Stimulated activated CD4-positive, alpha-beta T cell treated with anti-CD3 and anti-CD28 coated beads, Interleukin-4, amount 100 ng/mL, for 24 hours (primary cell): Measurements from ENCODE around the gene HAUS5.
A peak's percentile ranks its signal among the peaks of the same experiment; 100 is the strongest.
"Not testable (repeated sequence)": the region's sequence is repeated elsewhere in the genome, so short reads cannot be mapped to it uniquely, and the experiment has no call there.

ENCODE experiments used
- DNase-seq: peaks from one replicate; pipeline ENCODE4 v3.0.0-alpha.2; 2020

The HAUS5 gene

GRCh38 chr19:35643255-35644205 lies 31.0 kb downstream of the HAUS5 start:
- DNase-seq = peak; percentile 79

- DNase-seq = peak; percentile 96
These were observed 31.9 kb downstream of the HAUS5 start for GRCh38 chr19:35644206-35644986.

GRCh38 chr19:35644987-35645679 lies 32.6 kb downstream of the HAUS5 start:
- peak; percentile 83 for DNase-seq

GRCh38 chr19:35645680-35646511 lies 33.4 kb downstream of the HAUS5 start:
- no peak for DNase-seq

GRCh38 chr19:35648017-35648961 lies 35.8 kb downstream of the HAUS5 start, which contains the start of gene COX6B1:
Gene COX6B1, plus strand, starts transcription at chr19:35648323. Its CDS starts 2,921 bp downstream, at chr19:35651244.
- peak; percentile 95 for DNase-seq

GRCh38 chr19:35650581-35650980 lies 38.0 kb downstream of the HAUS5 start:
- DNase-seq = no peak

- not testable (repeated sequence) for DNase-seq
These were observed 42.3 kb downstream of the HAUS5 start for GRCh38 chr19:35654828-35655227.

GRCh38 chr19:35655600-35655999 lies 43.1 kb downstream of the HAUS5 start:
- DNase-seq = no peak

- no peak for DNase-seq
These were observed 44.2 kb downstream of the HAUS5 start for GRCh38 chr19:35656700-35657099.

GRCh38 chr19:35657904-35658700 lies 45.6 kb downstream of the HAUS5 start:
- DNase-seq = no peak

GRCh38 chr19:35661995-35662340 lies 49.4 kb downstream of the HAUS5 start:
- no peak for DNase-seq

GRCh38 chr19:35663981-35664380 lies 51.4 kb downstream of the HAUS5 start:
- DNase-seq = no peak

- DNase-seq = no peak
These were observed 52.6 kb downstream of the HAUS5 start for GRCh38 chr19:35665157-35665556.

GRCh38 chr19:35665604-35666003 lies 53.1 kb downstream of the HAUS5 start:
- DNase-seq = no peak

GRCh38 chr19:35666251-35666913 lies 53.8 kb downstream of the HAUS5 start, which contains the start of gene UPK1A:
Gene UPK1A, plus strand, starts transcription at chr19:35666517. Its CDS starts 296 bp downstream, at chr19:35666813.
- no peak for DNase-seq

- no peak for DNase-seq
These were observed 57.0 kb downstream of the HAUS5 start for GRCh38 chr19:35669566-35669965.

- DNase-seq = no peak
These were observed 57.4 kb downstream of the HAUS5 start for GRCh38 chr19:35669974-35670373.

- no peak for DNase-seq
These were observed 58.2 kb downstream of the HAUS5 start for GRCh38 chr19:35670686-35671085.

GRCh38 chr19:35671818-35672217 lies 59.3 kb downstream of the HAUS5 start:
- DNase-seq = no peak
